Measurements from ENCODE around the gene PCMT1.
"Not testable (repeated sequence)": the region's sequence is repeated elsewhere in the genome, so short reads cannot be mapped to it uniquely, and the experiment has no call there.

Gene PCMT1

GRCh38 chr6:149749594-149750135, at the start of gene PCMT1:
Gene PCMT1 (plus strand): TSS chr6:149749741. CDS start chr6:149749902, 161 bp downstream.
- peak; percentile 76 for DNase-seq

- DNase-seq = no peak
Measured at GRCh38 chr6:149701714-149702113, 47.8 kb upstream of the PCMT1 start.

- DNase-seq = no peak
Measured at GRCh38 chr6:149711711-149712110, 37.8 kb upstream of the PCMT1 start.

GRCh38 chr6:149714442-149714841, 35.1 kb upstream of the PCMT1 start:
- no peak for DNase-seq

GRCh38 chr6:149716181-149716963, 33.2 kb upstream of the PCMT1 start:
- DNase-seq = no peak

GRCh38 chr6:149717255-149717587, 32.3 kb upstream of the PCMT1 start:
- no peak for DNase-seq

GRCh38 chr6:149717588-149718458, 31.7 kb upstream of the PCMT1 start, which contains the start of gene LATS1:
Gene LATS1 (minus strand): TSS chr6:149718101. CDS start chr6:149702126, 15,975 bp downstream.
- peak; percentile 41 for DNase-seq

GRCh38 chr6:149719531-149719930, 30.0 kb upstream of the PCMT1 start:
- no peak for DNase-seq

- DNase-seq = no peak
Measured at GRCh38 chr6:149723262-149723661, 26.3 kb upstream of the PCMT1 start.

GRCh38 chr6:149723771-149724417, 25.6 kb upstream of the PCMT1 start:
- peak; percentile 38 for DNase-seq

GRCh38 chr6:149725785-149726184, 23.8 kb upstream of the PCMT1 start:
- no peak for DNase-seq

GRCh38 chr6:149727793-149728498, 21.6 kb upstream of the PCMT1 start:
- DNase-seq = peak; percentile 84

GRCh38 chr6:149728499-149729234, 20.9 kb upstream of the PCMT1 start:
- DNase-seq = peak; percentile 56

GRCh38 chr6:149729824-149730223, 19.7 kb upstream of the PCMT1 start:
- no peak for DNase-seq

GRCh38 chr6:149733089-149733720, 16.3 kb upstream of the PCMT1 start:
- no peak for DNase-seq

GRCh38 chr6:149734915-149735314, 14.6 kb upstream of the PCMT1 start:
- no peak for DNase-seq

GRCh38 chr6:149745252-149745651, 4.3 kb upstream of the PCMT1 start:
- not testable (repeated sequence) for DNase-seq

GRCh38 chr6:149746147-149746946, 3.2 kb upstream of the PCMT1 start, which contains the start of gene NUP43:
Gene NUP43 (minus strand): TSS chr6:149746529. CDS start chr6:149746495, 34 bp downstream.
- peak; percentile 84 for DNase-seq

GRCh38 chr6:149749082-149749593, 403 bp upstream of the PCMT1 start:
- DNase-seq = not testable (repeated sequence)

GRCh38 chr6:149750136-149750609, 632 bp downstream of the PCMT1 start:
- DNase-seq = peak; percentile 34
